ENCODE data around the gene AKAP14. TPM values are rescaled to one million over a fixed set of nuclear protein-coding genes. Genes with fewer than 3 reads are reported as not detected.

Gene AKAP14
- total and polyA plus RNA-seq, 2 of the 4 experiments (the other 2 are of a cell fraction) = not detected

GRCh38 chrX:119916310-119916709, 20.6 kb downstream of the AKAP14 start:
- dilution Hi-C loops (cut with HindIII; ENCODE audit: low sequenced_read_pairs, unreplicated experiment) = no loop called here
- Histone ChIP-seq H3K79me1 (ENCODE audit: low read depth in 1 of 2, low read length in 2 of 2) (no peaks in the 10 kb centered on the region), H3K9ac (ENCODE audit: low read depth, low read length) (no peak overlapping the region), H4K8ac (ENCODE audit: low read depth in 2 of 2, low read length in 2 of 2) (no peak overlapping the region), H4K20me1 (ENCODE audit: insufficient read depth, low read length) (no peaks in the 10 kb centered on the region), H2AK5ac (ENCODE audit: low read depth, low read length) (no peak overlapping the region), H3K27ac (ENCODE audit: insufficient read depth, low read length) (no peak overlapping the region), H3K23ac (ENCODE audit: low read depth, low read length) (no peak overlapping the region), H2BK15ac (ENCODE audit: low read depth, low read length) (no peak overlapping the region), H4K5ac (ENCODE audit: low read depth, low read length) (no peak overlapping the region), H2AK9ac (replicated peaks; ENCODE audit: low read depth, low read length, poor library complexity) (no peak overlapping the region), H3K9me1 (ENCODE audit: insufficient read depth, low read length) (no peaks in the 10 kb centered on the region), H3K4me3 (ENCODE audit: insufficient read depth, low read depth, low read length) (no peak overlapping the region), H2BK120ac (ENCODE audit: low read depth, low read length) (no peak overlapping the region), H3K56ac (ENCODE audit: extremely low read depth, insufficient read depth, low read length) (no peak overlapping the region), H3K18ac (ENCODE audit: low read depth, low read length) (no peak overlapping the region), H3K27me3 (ENCODE audit: control insufficient read depth, insufficient read depth, low read length) (no peaks in the 10 kb centered on the region), H3K14ac (replicated peaks; ENCODE audit: low read depth, low read length) (no peak overlapping the region), H2BK20ac (ENCODE audit: low read depth, low read length) (no peak overlapping the region), H3K9me3 (ENCODE audit: control insufficient read depth, insufficient read depth, low read length) (no peaks in the 10 kb centered on the region), H3K36me3 (ENCODE audit: control insufficient read depth, insufficient read depth, low read length) (no peaks in the 10 kb centered on the region), H3K4me2 (ENCODE audit: low read depth, low read length) (no peak overlapping the region), H3K4me1 (ENCODE audit: control insufficient read depth, insufficient read depth, low read length) (no peaks in the 10 kb centered on the region), H2AFZ (replicated peaks; ENCODE audit: low read length, poor library complexity) (no peak overlapping the region), H4K91ac (ENCODE audit: insufficient read depth, low read depth, low read length) (no peak overlapping the region), H2BK5ac (ENCODE audit: low read depth, low read length, poor library complexity, severe bottlenecking) (no peak overlapping the region), H3K4ac (ENCODE audit: low read depth, low read length) (no peak overlapping the region)
- in situ Hi-C loops (cut with MboI; ENCODE audit: low sequenced_read_pairs) = no loop called here
- intact Hi-C loops (cut with micrococcal nuclease) = no loop called here
- BruUV-seq (replicated peaks) = no TSS peak
- ATAC-seq (ENCODE audit: low read depth) (no peak), DNase-seq (no peak)
- ChIA-PET POLR2A (ENCODE audit: unreplicated experiment) (no interaction called here), CTCF (no interaction called here)
- WGBS, 2 experiments (ENCODE audit: extremely low coverage in 2 of 2, insufficient read length in 1 of 2) = 39% methylated on average over 3 of the region's 5 CpGs; no CpG with 5 or more reads in 1 of the 2 experiments
- TF ChIP-seq RAD21 (IDR thresholded peaks at IDR 0.05; ENCODE audit: low read length) (no peak), NFE2L2 (IDR thresholded peaks at IDR 0.05; ENCODE audit: low read depth, low read length) (no peak), BHLHE40 (IDR thresholded peaks at IDR 0.05; ENCODE audit: low read depth, low read length) (no peak), MAFK (IDR thresholded peaks at IDR 0.05; ENCODE audit: low read depth, low read length) (no peak), FOS (IDR thresholded peaks at IDR 0.05; ENCODE audit: low read depth, low read length) (no peak), MXI1 (IDR thresholded peaks at IDR 0.05; ENCODE audit: borderline replicate concordance, low read depth, low read length) (no peak), SMC3 (IDR thresholded peaks at IDR 0.05; ENCODE audit: low read depth, low read length) (no peak), CEBPB (IDR thresholded peaks at IDR 0.05; ENCODE audit: low read depth, low read length) (no peak), CHD1 (IDR thresholded peaks at IDR 0.05; ENCODE audit: low read depth, low read length) (no peak), POLR2A (IDR thresholded peaks at IDR 0.05; ENCODE audit: low read depth, low read length) (no peak), RFX5 (IDR thresholded peaks at IDR 0.05; ENCODE audit: low read depth, low read length) (no peak), MAZ (IDR thresholded peaks at IDR 0.05; ENCODE audit: borderline replicate concordance, low read depth, low read length) (no peak), RCOR1 (IDR thresholded peaks at IDR 0.05; ENCODE audit: insufficient replicate concordance, low read length) (no peak)
- TF ChIP-seq, protein P1, sequence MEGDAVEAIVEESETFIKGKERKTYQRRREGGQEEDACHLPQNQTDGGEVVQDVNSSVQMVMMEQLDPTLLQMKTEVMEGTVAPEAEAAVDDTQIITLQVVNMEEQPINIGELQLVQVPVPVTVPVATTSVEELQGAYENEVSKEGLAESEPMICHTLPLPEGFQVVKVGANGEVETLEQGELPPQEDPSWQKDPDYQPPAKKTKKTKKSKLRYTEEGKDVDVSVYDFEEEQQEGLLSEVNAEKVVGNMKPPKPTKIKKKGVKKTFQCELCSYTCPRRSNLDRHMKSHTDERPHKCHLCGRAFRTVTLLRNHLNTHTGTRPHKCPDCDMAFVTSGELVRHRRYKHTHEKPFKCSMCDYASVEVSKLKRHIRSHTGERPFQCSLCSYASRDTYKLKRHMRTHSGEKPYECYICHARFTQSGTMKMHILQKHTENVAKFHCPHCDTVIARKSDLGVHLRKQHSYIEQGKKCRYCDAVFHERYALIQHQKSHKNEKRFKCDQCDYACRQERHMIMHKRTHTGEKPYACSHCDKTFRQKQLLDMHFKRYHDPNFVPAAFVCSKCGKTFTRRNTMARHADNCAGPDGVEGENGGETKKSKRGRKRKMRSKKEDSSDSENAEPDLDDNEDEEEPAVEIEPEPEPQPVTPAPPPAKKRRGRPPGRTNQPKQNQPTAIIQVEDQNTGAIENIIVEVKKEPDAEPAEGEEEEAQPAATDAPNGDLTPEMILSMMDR (conservative IDR thresholded peaks at IDR 0.05; ENCODE audit: low read depth, low read length) = no peak
- TF ChIP-seq, protein P2, sequence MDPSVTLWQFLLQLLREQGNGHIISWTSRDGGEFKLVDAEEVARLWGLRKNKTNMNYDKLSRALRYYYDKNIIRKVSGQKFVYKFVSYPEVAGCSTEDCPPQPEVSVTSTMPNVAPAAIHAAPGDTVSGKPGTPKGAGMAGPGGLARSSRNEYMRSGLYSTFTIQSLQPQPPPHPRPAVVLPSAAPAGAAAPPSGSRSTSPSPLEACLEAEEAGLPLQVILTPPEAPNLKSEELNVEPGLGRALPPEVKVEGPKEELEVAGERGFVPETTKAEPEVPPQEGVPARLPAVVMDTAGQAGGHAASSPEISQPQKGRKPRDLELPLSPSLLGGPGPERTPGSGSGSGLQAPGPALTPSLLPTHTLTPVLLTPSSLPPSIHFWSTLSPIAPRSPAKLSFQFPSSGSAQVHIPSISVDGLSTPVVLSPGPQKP (IDR thresholded peaks at IDR 0.05; ENCODE audit: borderline replicate concordance, low read depth, low read length) = no peak
- TF ChIP-seq, protein P3, sequence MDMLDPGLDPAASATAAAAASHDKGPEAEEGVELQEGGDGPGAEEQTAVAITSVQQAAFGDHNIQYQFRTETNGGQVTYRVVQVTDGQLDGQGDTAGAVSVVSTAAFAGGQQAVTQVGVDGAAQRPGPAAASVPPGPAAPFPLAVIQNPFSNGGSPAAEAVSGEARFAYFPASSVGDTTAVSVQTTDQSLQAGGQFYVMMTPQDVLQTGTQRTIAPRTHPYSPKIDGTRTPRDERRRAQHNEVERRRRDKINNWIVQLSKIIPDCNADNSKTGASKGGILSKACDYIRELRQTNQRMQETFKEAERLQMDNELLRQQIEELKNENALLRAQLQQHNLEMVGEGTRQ (IDR thresholded peaks at IDR 0.05; ENCODE audit: low read depth, low read length) = no peak
